DOHH2 (cell line): ENCODE measurements around the gene TNRC6A.

ENCODE experiments used
- H3F3A ChIP-seq: fragments of 200-600 bp; sonication (generic), shearing (Covaris generic); 2 replicates; pipeline ENCODE4 v1.6.0; 2016; ENCODE audit warnings: antibody characterized with exemption, mild to moderate bottlenecking; ENCODE audit not compliant: control insufficient read depth, insufficient read depth
- H3K27ac ChIP-seq: fragments of 200-600 bp; sonication (generic); 2 replicates; pipeline ENCODE4 v1.5.1; 2014; ENCODE audit warnings: low read depth, mild to moderate bottlenecking, low read length, moderate library complexity
- H3K27me3 ChIP-seq: fragments of 200-600 bp; sonication (generic); 2 replicates; pipeline ENCODE4 v1.6.1; 2014; ENCODE audit warnings: mild to moderate bottlenecking, low read length, mixed read lengths; ENCODE audit not compliant: control insufficient read depth
- H3K36me3 ChIP-seq: fragments of 200-600 bp; sonication (generic); 2 replicates; pipeline ENCODE4 v1.6.1; 2014; ENCODE audit warnings: mild to moderate bottlenecking, low read length, moderate library complexity, mixed read lengths; ENCODE audit not compliant: control insufficient read depth
- H3K4me1 ChIP-seq: fragments of 200-600 bp; sonication (generic); 2 replicates; pipeline ENCODE4 v1.6.1; 2014; ENCODE audit warnings: mild to moderate bottlenecking, low read length, mixed read lengths; ENCODE audit not compliant: control insufficient read depth
- H3K4me2 ChIP-seq: fragments of 200-600 bp; sonication (generic); 2 replicates; pipeline ENCODE4 v1.6.0; 2014; ENCODE audit warnings: mild to moderate bottlenecking, low read length, moderate library complexity
- H3K4me3 ChIP-seq: fragments of 200-600 bp; sonication (generic); 2 replicates; pipeline ENCODE4 v1.5.1; 2014; ENCODE audit warnings: mild to moderate bottlenecking, low read length, mixed read lengths
- H3K79me2 ChIP-seq: fragments of 200-600 bp; sonication (generic); 2 replicates; pipeline ENCODE4 v1.6.1; 2014; ENCODE audit warnings: mild to moderate bottlenecking, low read length, mixed read lengths; ENCODE audit not compliant: control insufficient read depth
- H3K9me2 ChIP-seq: fragments of 200-600 bp; sonication (generic); replicated peaks from 2 replicates; pipeline ENCODE4 v1.6.1; 2014; ENCODE audit warnings: mild to moderate bottlenecking, low read length, mixed read lengths; ENCODE audit not compliant: control insufficient read depth
- H3K9me3 ChIP-seq: fragments of 200-600 bp; sonication (generic); 2 replicates; pipeline ENCODE4 v1.6.1; 2014; ENCODE audit warnings: antibody characterized with exemption, low read length, mixed read lengths; ENCODE audit not compliant: control insufficient read depth, insufficient read depth
- H4K20me1 ChIP-seq: fragments of 200-600 bp; sonication (generic); 2 replicates; pipeline ENCODE4 v1.6.0; 2014; ENCODE audit warnings: low read depth, mild to moderate bottlenecking, antibody characterized with exemption, low read length, moderate library complexity; ENCODE audit not compliant: control insufficient read depth, insufficient read depth
- CTCF ChIP-seq: fragments of 200-600 bp; sonication (generic); IDR thresholded peaks from one replicate; pipeline ENCODE4 v1.5.1; 2014; ENCODE audit warnings: antibody characterized with exemption, mild to moderate bottlenecking, low read depth, low read length; ENCODE audit not compliant: poor library complexity, severe bottlenecking
- EZH2phosphoT487 ChIP-seq: fragments of 200-600 bp; sonication (generic); IDR thresholded peaks from 2 replicates; pipeline ENCODE4 v1.6.1; 2017; ENCODE audit warnings: borderline replicate concordance, mild to moderate bottlenecking, antibody characterized with exemption, low read length, moderate library complexity, mixed read lengths

TNRC6A gene

GRCh38 chr16:24721830-24722238 is 7.6 kb upstream of the TNRC6A start:
- Histone ChIP-seq H3K4me3 (no peak overlapping the region), H3F3A (no peaks in the 10 kb centered on the region), H3K4me2 (no peak overlapping the region), H3K27me3 (no peaks in the 10 kb centered on the region), H3K4me1 (no peaks in the 10 kb centered on the region), H4K20me1 (no peaks in the 10 kb centered on the region), H3K27ac (no peak overlapping the region), H3K9me3 (no peaks in the 10 kb centered on the region), H3K36me3 (no peaks in the 10 kb centered on the region), H3K9me2 (no peaks in the 10 kb centered on the region), H3K79me2 (no peaks in the 10 kb centered on the region)
- TF ChIP-seq EZH2phosphoT487 (no peak), CTCF (no peak)

- H3K9me3 ChIP-seq = no peaks in the 10 kb centered on the region
- H4K20me1 ChIP-seq = no peaks in the 10 kb centered on the region
- no peak overlapping the region for H3K4me3 ChIP-seq
- TF ChIP-seq CTCF = no peak
- no peak for TF ChIP-seq EZH2phosphoT487
- no peaks in the 10 kb centered on the region for H3K9me2 ChIP-seq
- H3F3A ChIP-seq = 0 out of 2 replicates have a peak, but pooled peaks cover 4% of the 10 kb centered on the region
- no peak overlapping the region for H3K27ac ChIP-seq
- no peak overlapping the region for H3K4me2 ChIP-seq
- peaks cover 4% of the 10 kb centered on the region for H3K4me1 ChIP-seq
- no peaks in the 10 kb centered on the region for H3K27me3 ChIP-seq
- no peaks in the 10 kb centered on the region for H3K36me3 ChIP-seq
- H3K79me2 ChIP-seq = peaks cover under 1% of the 10 kb centered on the region
Observed at GRCh38 chr16:24723663-24724062, 5.8 kb upstream of the TNRC6A start.

GRCh38 chr16:24728011-24728410 is 1.4 kb upstream of the TNRC6A start:
- TF ChIP-seq EZH2phosphoT487 = no peak
- TF ChIP-seq CTCF = no peak
- peaks cover 23% of the 10 kb centered on the region for H3K4me1 ChIP-seq
- H3K27me3 ChIP-seq = no peaks in the 10 kb centered on the region
- 0 out of 2 replicates have a peak, but pooled peaks cover 4% of the 10 kb centered on the region for H3F3A ChIP-seq
- H4K20me1 ChIP-seq = peaks cover 4% of the 10 kb centered on the region; the same call in 1 of the 2 replicates
- H3K4me3 ChIP-seq = no peak overlapping the region
- H3K36me3 ChIP-seq = peaks cover 23% of the 10 kb centered on the region
- H3K9me2 ChIP-seq = no peaks in the 10 kb centered on the region
- peaks cover 43% of the 10 kb centered on the region for H3K79me2 ChIP-seq
- H3K9me3 ChIP-seq = no peaks in the 10 kb centered on the region
- no peak overlapping the region for H3K4me2 ChIP-seq
- H3K27ac ChIP-seq = no peak overlapping the region
